NCI-H510A treated with DMSO at 0.1 percent for 48 hours (cell line): Measurements from ENCODE around the gene RALB.

Source experiments
- DNase-seq: peaks from one replicate; lab custom pipeline; 2025; lab: John Stamatoyannopoulos, UW

RALB gene

DNA sequence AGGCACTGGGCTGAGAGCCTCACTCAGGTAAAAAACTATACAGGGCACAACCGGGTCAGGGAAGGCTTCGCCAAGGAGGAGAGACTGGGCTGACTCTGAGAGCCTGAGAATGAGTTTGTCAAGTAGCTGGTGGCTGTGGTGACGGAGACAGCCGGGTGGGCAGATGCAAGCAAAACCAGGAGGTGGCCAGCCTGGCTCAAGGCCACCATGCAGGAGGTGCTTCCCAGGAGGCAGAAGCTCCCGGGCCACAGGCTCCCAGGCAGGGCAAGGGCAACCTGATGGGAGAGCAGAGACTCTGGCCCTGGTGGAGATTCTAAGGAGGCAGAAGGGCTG, 90.4 kb downstream of the RALB start:
- DNase-seq: no peak

GRCh38 chr2:120343433-120344105, 90.9 kb downstream of the RALB start:
- DNase-seq: peak; percentile 71
